ENCODE measurements around the gene GFRA4.

DNA sequence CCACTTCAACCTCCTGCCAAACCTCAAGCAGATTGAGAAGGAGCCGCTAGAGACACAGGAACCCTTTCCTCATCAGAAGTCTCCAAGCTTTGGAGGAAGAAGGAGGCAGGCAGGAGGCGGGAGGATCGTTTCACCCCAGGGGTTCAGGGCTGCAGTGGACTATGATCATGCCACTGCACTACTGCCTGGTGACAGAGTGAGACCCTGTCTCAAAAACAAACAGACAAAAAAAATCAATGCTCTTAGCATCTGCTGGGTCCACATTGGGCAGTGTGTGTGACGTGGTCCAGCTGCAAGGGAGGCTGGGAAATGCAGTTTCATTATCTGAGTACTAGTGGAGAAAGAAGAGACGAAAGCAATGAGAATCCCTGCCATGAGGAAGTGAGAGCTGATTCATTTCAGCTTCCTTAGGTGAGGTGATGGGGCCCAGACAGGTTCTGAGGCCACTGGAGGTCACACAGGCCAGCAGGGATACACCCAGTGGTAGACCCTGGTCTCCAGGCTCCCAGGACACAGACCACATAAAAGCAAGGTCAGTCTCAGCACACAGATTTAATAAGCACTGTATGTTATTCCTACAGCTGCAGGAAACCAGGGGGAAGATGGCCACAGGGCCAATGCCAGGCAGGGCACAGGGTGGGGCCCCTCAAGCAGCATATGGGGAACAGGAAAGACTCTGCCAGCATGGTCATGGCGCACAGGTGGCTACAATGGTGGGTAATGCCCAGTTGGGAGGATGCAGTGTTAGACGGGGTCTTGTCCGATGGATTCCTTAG, 4.3 kb downstream of the GFRA4 start:
- no peak for TF ChIP-seq GATA3 (IDR thresholded peaks at IDR 0.05; ENCODE audit: low read depth, low read length)
- no peak for TF ChIP-seq GATA2 (IDR thresholded peaks at IDR 0.05; ENCODE audit: low read depth, low read length)

All from SH-SY5Y (cell line).